ENCODE data around the gene NEFH.

GRCh38 chr22:29457730-29458129 lies 22.3 kb upstream of the NEFH start:
- TF ChIP-seq SUZ12 (IDR thresholded peaks at IDR 0.05; ENCODE audit: extremely low read depth, insufficient read depth, insufficient read length) (no peak), YY1 (IDR thresholded peaks at IDR 0.05; ENCODE audit: insufficient read depth, insufficient read length) (no peak), ZNF274 (IDR thresholded peaks at IDR 0.05; ENCODE audit: low read depth, low read length) (no peak)
